CD8-positive, alpha-beta memory T cell (primary cell): ENCODE results near the gene CLEC7A. TPM values are rescaled to one million over a fixed set of nuclear protein-coding genes. Genes with fewer than 3 reads are reported as not detected.

Source experiments
- CTCF ChIA-PET: fragments of 350-600 bp; sonication (Branson Sonifier 250); formaldehyde crosslinking; loops from one replicate; lab custom pipeline; 2021; ENCODE audit warnings: antibody characterized with exemption; lab: Charles Lee
- POLR2A ChIA-PET: fragments of 350-600 bp; sonication (Branson Sonifier 250); formaldehyde crosslinking; loops from one replicate; lab custom pipeline; 2021; ENCODE audit warnings: antibody characterized with exemption; lab: Charles Lee
- DNase-seq, 5 donors: peaks; one replicate each; pipeline versions ENCODE4 v3.0.0 to v3.0.0-alpha.2; 2020 to 2022; ENCODE audit warnings: mixed read lengths in 1 of 5
- H3K27ac ChIP-seq: one replicate; pipeline ENCODE4 v1.7.0; 2013; ENCODE audit warnings: low read depth, mild to moderate bottlenecking, low read length, moderate library complexity
- H3K27me3 ChIP-seq: 2 replicates; pipeline ENCODE4 v1.7.0; 2013; ENCODE audit warnings: low read length, mild to moderate bottlenecking; ENCODE audit not compliant: insufficient read depth, poor library complexity, severe bottlenecking
- H3K36me3 ChIP-seq: 2 replicates; pipeline ENCODE4 v1.7.0; 2013; ENCODE audit warnings: mild to moderate bottlenecking, low read length, moderate library complexity; ENCODE audit not compliant: insufficient read depth
- H3K4me1 ChIP-seq: 2 replicates; pipeline ENCODE4 v1.7.0; 2013; ENCODE audit warnings: mild to moderate bottlenecking, low read length, moderate library complexity; ENCODE audit not compliant: insufficient read depth
- H3K4me3 ChIP-seq: 2 replicates; pipeline ENCODE4 v1.7.0; 2013; ENCODE audit warnings: mild to moderate bottlenecking, low read length
- H3K9me3 ChIP-seq: 2 replicates; pipeline ENCODE4 v1.7.0; 2013; ENCODE audit warnings: mild to moderate bottlenecking, low read length
- H3K27ac Mint-ChIP-seq, 8 donors: one replicate each; pipeline ENCODE4 v1.8.0; 2020 to 2021; ENCODE audit warnings: mixed read lengths in 8 of 8, mild to moderate bottlenecking in 6 of 8, inconsistent platforms in 3 of 8, moderate library complexity in 3 of 8
- H3K27me3 Mint-ChIP-seq, 2 donors: one replicate each; pipeline ENCODE4 v1.8.0; 2020 to 2021; ENCODE audit warnings: mixed read lengths in 2 of 2, mild to moderate bottlenecking in 1 of 2, moderate library complexity in 1 of 2
- H3K36me3 Mint-ChIP-seq, 3 donors: one replicate each; pipeline ENCODE4 v1.8.0; 2020 to 2021; ENCODE audit warnings: mixed read lengths in 3 of 3, inconsistent platforms in 1 of 3, mild to moderate bottlenecking in 1 of 3
- H3K4me1 Mint-ChIP-seq, 3 donors: one replicate each; pipeline ENCODE4 v1.8.0; 2020 to 2021; ENCODE audit warnings: mixed read lengths in 3 of 3, inconsistent platforms in 1 of 3, mild to moderate bottlenecking in 1 of 3
- H3K4me3 Mint-ChIP-seq, 7 donors: one replicate each; pipeline ENCODE4 v1.8.0; 2020 to 2021; ENCODE audit warnings: mixed read lengths in 7 of 7, mild to moderate bottlenecking in 6 of 7, moderate library complexity in 4 of 7, inconsistent platforms in 2 of 7
- H3K9me3 Mint-ChIP-seq, 5 donors: one replicate each; pipeline ENCODE4 v1.8.0; 2020 to 2022; ENCODE audit warnings: mixed read lengths in 5 of 5, mild to moderate bottlenecking in 3 of 5, moderate library complexity in 2 of 5, inconsistent platforms in 1 of 5
- polyA plus RNA-seq: library from polyadenylated mRNA; unstranded; fragments of 300-500 nt; fragmentation: Illumina TruSeq; gene quantifications from one replicate; pipeline ENCODE4 v1.2.3, GENCODE V29; 2021
- total RNA-seq, 2 experiments: library from RNA; stranded (reverse); gene quantifications; one replicate each; pipeline ENCODE4 v1.2.3, GENCODE V29; 2021

The CLEC7A gene
- total and polyA plus RNA-seq, 3 experiments from 2014 or later, result 0.62 to 0.68 TPM; not detected in 1

DNA sequence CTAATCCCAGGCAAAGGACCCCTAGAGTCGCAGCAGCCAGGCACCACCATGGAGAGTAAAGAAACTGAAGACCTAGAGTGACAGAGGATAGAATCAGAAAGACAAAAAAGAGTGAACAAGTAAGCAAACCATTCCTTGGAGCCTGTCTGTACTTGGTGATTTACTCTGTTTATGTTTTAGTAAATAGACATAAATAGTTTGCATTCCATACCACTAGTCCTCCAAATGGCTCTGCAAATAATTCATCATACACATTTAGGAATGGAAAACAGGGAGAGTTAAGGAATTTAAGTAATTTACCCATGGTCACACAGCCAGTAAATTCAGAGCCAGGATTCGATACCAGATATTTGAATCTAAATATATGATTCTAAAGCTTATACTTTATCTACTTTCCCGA lies 39.1 kb upstream of the CLEC7A start:
- Mint-ChIP-seq H3K9me3 (no peaks in the 10 kb centered on the region), H3K27ac (no peak overlapping the region), H3K4me1 (no peaks in the 10 kb centered on the region), H3K36me3 (no peaks in the 10 kb centered on the region), H3K4me3 (no peak overlapping the region), H3K27me3 (peaks cover 9 to 44% of the 10 kb centered on the region in 2 donors)
- H3K4me3 ChIP-seq, result no peak overlapping the region
- POLR2A ChIA-PET, result interaction anchor here (0.6 kb wide), 1 partner anchor 228 kb away, joined by 3 read pairs; no protein-coding TSS in a partner anchor
- CTCF ChIA-PET, result interaction anchor here (0.8 to 1.4 kb wide), 2 partner anchors 12 to 16 kb away, joined by 3 read pairs; no protein-coding TSS in a partner anchor
- H3K9me3 ChIP-seq, result no peaks in the 10 kb centered on the region
- no peaks in the 10 kb centered on the region for H3K27me3 ChIP-seq
- H3K4me1 ChIP-seq, result no peaks in the 10 kb centered on the region
- no peak overlapping the region for H3K27ac ChIP-seq
- no peaks in the 10 kb centered on the region for H3K36me3 ChIP-seq
- no peak for DNase-seq

DNA sequence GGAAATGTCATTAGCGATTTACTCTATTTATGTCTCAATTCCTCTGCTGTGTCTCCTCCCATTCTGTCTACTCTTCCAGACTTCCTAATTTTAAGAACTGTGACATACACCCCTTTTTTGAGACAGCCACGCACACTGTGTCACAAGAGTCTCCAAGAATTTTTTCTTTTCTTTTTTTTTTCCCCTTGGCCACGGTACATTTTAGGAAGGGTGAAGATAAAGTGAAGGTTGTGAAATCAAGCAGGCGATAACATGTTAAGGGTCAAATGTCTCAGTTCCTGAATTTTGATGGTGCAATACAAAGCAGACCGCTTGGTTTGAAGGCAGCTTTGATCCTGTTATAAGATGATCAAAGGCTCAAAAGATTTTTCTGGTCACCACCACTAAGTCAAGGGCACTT lies 37.6 kb upstream of the CLEC7A start:
- Mint-ChIP-seq H3K27ac (no peak overlapping the region), H3K9me3 (no peaks in the 10 kb centered on the region), H3K27me3 (peaks cover 9 to 38% of the 10 kb centered on the region in 2 donors), H3K36me3 (no peaks in the 10 kb centered on the region), H3K4me1 (no peaks in the 10 kb centered on the region), H3K4me3 (no peak overlapping the region)
- POLR2A ChIA-PET, result no interaction called here
- H3K4me3 ChIP-seq, result no peak overlapping the region
- no peaks in the 10 kb centered on the region for H3K27me3 ChIP-seq
- H3K9me3 ChIP-seq, result no peaks in the 10 kb centered on the region
- no peak for DNase-seq
- CTCF ChIA-PET, result no interaction called here
- no peaks in the 10 kb centered on the region for H3K4me1 ChIP-seq
- no peaks in the 10 kb centered on the region for H3K36me3 ChIP-seq
- H3K27ac ChIP-seq, result no peak overlapping the region

DNA sequence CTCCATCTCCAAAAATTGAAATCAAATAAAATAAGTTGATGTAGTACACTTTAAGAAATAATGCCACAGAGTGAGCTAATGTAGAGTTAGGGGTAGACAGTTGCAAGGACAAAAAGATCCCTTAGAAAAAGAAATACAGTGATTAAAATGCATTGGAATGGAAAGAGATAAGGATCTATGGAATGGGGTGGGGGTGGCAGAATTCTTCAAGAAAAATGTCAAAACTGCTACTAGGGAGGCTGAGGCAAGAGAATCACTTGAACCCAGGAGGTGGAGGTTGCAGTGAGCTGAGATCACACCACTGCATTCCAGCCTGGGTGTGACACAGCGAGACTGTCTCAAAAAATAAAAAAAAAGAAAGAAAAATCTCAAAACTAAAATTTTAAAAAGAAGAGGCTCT lies 35.4 kb upstream of the CLEC7A start:
- no peaks in the 10 kb centered on the region for H3K9me3 Mint-ChIP-seq
- no peak overlapping the region for H3K4me3 Mint-ChIP-seq
- no peak for DNase-seq
- peaks cover 2 to 20% of the 10 kb centered on the region in 2 donors for H3K27me3 Mint-ChIP-seq
- CTCF ChIA-PET, result interaction anchor here (1.7 kb wide), 1 partner anchor 13 kb away, joined by 3 read pairs; no protein-coding TSS in a partner anchor
- no peaks in the 10 kb centered on the region for H3K36me3 Mint-ChIP-seq
- Histone ChIP-seq H3K4me3 (no peak overlapping the region), H3K4me1 (no peaks in the 10 kb centered on the region), H3K27me3 (no peaks in the 10 kb centered on the region), H3K36me3 (no peaks in the 10 kb centered on the region), H3K27ac (no peak overlapping the region), H3K9me3 (no peaks in the 10 kb centered on the region)
- no peak overlapping the region for H3K27ac Mint-ChIP-seq
- POLR2A ChIA-PET, result no interaction called here
- H3K4me1 Mint-ChIP-seq, result no peaks in the 10 kb centered on the region

DNA sequence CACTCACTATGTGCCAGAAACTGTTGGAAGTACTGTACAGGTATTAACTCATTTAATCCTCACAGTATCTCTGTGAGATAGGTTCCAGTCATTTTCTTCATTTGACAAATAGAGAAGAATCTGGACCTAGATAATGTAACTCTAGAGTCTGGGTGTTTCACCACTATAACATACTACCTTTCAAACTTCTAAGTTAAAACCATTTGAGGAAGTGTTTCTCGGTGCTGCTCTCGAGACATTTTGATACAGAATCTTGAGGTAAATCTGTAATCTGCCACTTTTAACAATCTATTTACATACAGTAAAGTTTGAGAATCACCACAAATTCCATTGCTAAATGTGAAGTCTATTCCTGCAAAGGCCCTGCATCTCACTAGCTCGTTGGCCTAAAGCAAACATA lies 33.1 kb upstream of the CLEC7A start:
- Histone ChIP-seq H3K9me3 (no peaks in the 10 kb centered on the region), H3K36me3 (no peaks in the 10 kb centered on the region), H3K4me3 (no peak overlapping the region), H3K27ac (no peak overlapping the region), H3K4me1 (no peaks in the 10 kb centered on the region), H3K27me3 (no peaks in the 10 kb centered on the region)
- H3K36me3 Mint-ChIP-seq, result no peaks in the 10 kb centered on the region
- ChIA-PET POLR2A (no interaction called here), CTCF (no interaction called here)
- no peaks in the 10 kb centered on the region for H3K9me3 Mint-ChIP-seq
- H3K4me3 Mint-ChIP-seq, result no peak overlapping the region
- DNase-seq, result no peak
- no peaks in the 10 kb centered on the region for H3K4me1 Mint-ChIP-seq
- H3K27me3 Mint-ChIP-seq, result peaks cover 0 to 12% of the 10 kb centered on the region in 2 donors
- H3K27ac Mint-ChIP-seq, result no peak overlapping the region

DNA sequence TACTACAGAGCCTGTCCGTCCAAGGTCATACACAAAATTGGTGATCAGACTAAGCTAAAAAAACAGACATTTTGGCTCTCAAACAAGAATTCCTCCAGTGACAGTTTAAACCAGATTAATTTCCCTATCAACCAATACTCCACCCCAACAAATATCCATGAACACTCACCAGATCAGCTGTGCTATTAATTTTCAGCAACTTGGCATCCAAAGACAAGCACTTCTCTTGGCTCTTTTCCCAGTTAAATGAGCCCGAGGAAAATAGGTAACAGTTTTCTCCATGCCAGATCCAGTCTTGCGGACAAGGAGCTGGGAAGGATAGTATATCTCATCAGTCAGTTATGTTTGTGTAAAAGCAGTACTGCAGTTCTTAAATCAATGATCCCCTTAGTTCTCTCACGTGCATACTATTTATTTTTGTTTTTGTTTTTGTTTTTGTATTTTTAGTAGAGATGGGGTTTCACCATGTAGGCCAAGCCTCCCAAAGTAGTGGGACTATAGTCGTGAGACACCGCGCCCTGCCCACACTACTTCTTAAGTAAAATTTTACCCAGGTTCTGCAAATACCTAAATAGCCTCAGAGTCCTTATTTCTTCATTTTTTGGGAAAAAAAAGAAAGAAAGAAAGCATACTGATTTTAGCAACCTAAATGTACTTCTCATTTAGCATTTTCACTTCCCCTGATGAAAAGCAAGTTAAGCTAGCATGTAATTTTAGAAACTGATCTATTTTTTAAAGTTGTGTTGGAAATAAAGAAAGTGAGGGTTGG lies 30.8 kb upstream of the CLEC7A start:
- Histone ChIP-seq H3K27ac (no peak overlapping the region), H3K4me3 (no peak overlapping the region), H3K36me3 (no peaks in the 10 kb centered on the region), H3K9me3 (no peaks in the 10 kb centered on the region), H3K27me3 (no peaks in the 10 kb centered on the region), H3K4me1 (no peaks in the 10 kb centered on the region)
- no peak for DNase-seq
- Mint-ChIP-seq H3K4me1 (no peaks in the 10 kb centered on the region), H3K4me3 (no peak overlapping the region), H3K27ac (no peak overlapping the region), H3K9me3 (no peaks in the 10 kb centered on the region), H3K36me3 (no peaks in the 10 kb centered on the region), H3K27me3 (peaks cover 0 to 8% of the 10 kb centered on the region in 2 donors)
- ChIA-PET POLR2A (interaction anchor here (0.5 kb wide), 1 partner anchor 52 kb away, joined by 3 read pairs; the partner anchor contains the start of gene GABARAPL1), CTCF (interaction anchor here (1.2 to 1.5 kb wide), 2 partner anchors 8 to 590 kb away, joined by 4 to 5 read pairs; no protein-coding TSS in a partner anchor)

DNA sequence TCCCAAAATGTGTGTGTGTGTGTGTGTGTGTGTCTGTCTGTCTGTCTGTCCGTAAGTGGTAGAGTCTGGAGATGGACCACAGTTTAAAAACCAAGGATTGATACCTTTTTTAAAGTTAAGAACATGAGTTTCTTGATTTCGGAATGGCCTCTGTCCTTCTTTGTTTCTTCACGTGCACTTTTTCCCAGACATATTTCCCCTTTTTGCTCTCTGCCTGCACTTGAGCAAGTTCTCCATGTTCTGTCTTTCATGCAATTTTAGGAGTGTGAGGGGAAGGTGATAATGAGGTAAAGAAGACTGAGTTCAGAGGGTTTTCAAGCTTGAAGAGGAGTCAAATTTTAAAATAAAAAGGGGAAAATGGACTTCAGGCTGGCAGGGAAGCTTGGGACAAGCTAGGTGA lies 29.3 kb upstream of the CLEC7A start:
- Mint-ChIP-seq H3K4me3 (no peak overlapping the region), H3K27ac (no peak overlapping the region), H3K36me3 (no peaks in the 10 kb centered on the region), H3K27me3 (no peaks in the 10 kb centered on the region), H3K9me3 (no peaks in the 10 kb centered on the region), H3K4me1 (peaks cover 0 to under 1% (median under 1%) of the 10 kb centered on the region in 3 donors)
- Histone ChIP-seq H3K27ac (no peak overlapping the region), H3K9me3 (no peaks in the 10 kb centered on the region), H3K4me3 (no peak overlapping the region), H3K36me3 (no peaks in the 10 kb centered on the region), H3K4me1 (no peaks in the 10 kb centered on the region), H3K27me3 (no peaks in the 10 kb centered on the region)
- no peak for DNase-seq
- POLR2A ChIA-PET, result no interaction called here
- CTCF ChIA-PET, result interaction anchor here (0.9 to 1.5 kb wide), 2 partner anchors 515 to 591 kb away, joined by 3 to 4 read pairs; no protein-coding TSS in a partner anchor

DNA sequence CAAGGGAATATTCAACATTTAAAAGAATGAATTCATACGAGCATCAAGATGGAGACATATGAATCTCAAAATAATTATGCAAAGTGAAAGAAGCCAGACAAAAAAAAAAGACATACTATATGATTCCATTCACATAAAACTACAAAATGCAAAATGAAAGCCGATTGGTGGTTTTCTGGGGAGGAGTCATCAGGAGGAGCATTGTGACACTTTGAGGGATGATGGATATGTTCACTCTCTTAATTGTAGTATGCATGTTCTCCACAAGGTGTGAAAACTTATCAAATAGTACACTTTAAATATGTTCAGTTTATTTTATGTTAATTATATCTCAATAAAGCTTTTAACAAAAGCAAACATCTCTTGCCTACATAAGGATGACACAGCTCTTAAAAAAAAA lies 28.4 kb upstream of the CLEC7A start:
- Histone ChIP-seq H3K4me1 (no peaks in the 10 kb centered on the region), H3K27me3 (no peaks in the 10 kb centered on the region), H3K27ac (no peak overlapping the region), H3K9me3 (no peaks in the 10 kb centered on the region), H3K4me3 (no peak overlapping the region), H3K36me3 (no peaks in the 10 kb centered on the region)
- Mint-ChIP-seq H3K4me3 (no peak overlapping the region), H3K36me3 (peaks cover 0 to under 1% (median 0%) of the 10 kb centered on the region in 3 donors), H3K27ac (no peak overlapping the region), H3K4me1 (peaks cover 8 to 9% (median 9%) of the 10 kb centered on the region in 3 donors), H3K9me3 (no peaks in the 10 kb centered on the region), H3K27me3 (peaks cover 0 to 3% of the 10 kb centered on the region in 2 donors)
- ChIA-PET CTCF (interaction anchor here (1.6 kb wide), 1 partner anchor 516 kb away, joined by 3 read pairs; no protein-coding TSS in a partner anchor), POLR2A (no interaction called here)
- no peak for DNase-seq

DNA sequence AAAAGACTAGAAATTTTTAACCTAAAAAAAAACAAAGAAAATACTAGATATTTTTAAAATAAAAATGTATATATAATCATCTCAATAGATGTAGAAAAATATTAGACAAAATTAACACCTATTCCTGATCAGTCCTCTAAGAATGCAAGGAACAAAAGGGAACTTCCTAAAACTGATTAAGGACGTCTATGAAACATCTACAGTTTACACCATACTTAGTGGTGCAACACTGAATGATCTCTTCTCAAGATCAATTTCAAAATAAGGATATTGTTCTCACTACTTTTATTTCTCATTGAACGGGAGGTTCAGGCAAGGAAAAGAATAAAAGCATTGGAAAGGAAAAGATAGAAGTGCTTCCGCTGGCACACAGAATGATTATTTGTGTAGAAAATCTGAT lies 26.0 kb upstream of the CLEC7A start:
- H3K4me1 Mint-ChIP-seq, result peaks cover 12 to 15% (median 14%) of the 10 kb centered on the region in 3 donors
- no peaks in the 10 kb centered on the region for H3K9me3 ChIP-seq
- H3K9me3 Mint-ChIP-seq, result no peaks in the 10 kb centered on the region
- H3K4me3 ChIP-seq, result no peak overlapping the region
- no peak overlapping the region for H3K27ac ChIP-seq
- H3K36me3 ChIP-seq, result no peaks in the 10 kb centered on the region
- H3K27ac Mint-ChIP-seq, result no peak overlapping the region
- POLR2A ChIA-PET, result no interaction called here
- no peaks in the 10 kb centered on the region for H3K27me3 ChIP-seq
- H3K27me3 Mint-ChIP-seq, result peaks cover 0 to 5% of the 10 kb centered on the region in 2 donors
- CTCF ChIA-PET, result no interaction called here
- H3K36me3 Mint-ChIP-seq, result peaks cover 0 to 2% (median 0%) of the 10 kb centered on the region in 3 donors
- H3K4me1 ChIP-seq, result no peaks in the 10 kb centered on the region
- H3K4me3 Mint-ChIP-seq, result peak overlapping the region in 1 of 7 donors; percentile 32
- DNase-seq, result no peak
